Measurements from ENCODE around the gene FHOD3. TPM values are rescaled to one million over a fixed set of nuclear protein-coding genes. Genes with fewer than 3 reads are reported as not detected.
A peak's percentile ranks its signal among the peaks of the same experiment; 100 is the strongest.

FHOD3 gene
- total RNA-seq, 4 donors from 2014 or later = 3.5 to 40.0 (median 14.5) TPM

DNA sequence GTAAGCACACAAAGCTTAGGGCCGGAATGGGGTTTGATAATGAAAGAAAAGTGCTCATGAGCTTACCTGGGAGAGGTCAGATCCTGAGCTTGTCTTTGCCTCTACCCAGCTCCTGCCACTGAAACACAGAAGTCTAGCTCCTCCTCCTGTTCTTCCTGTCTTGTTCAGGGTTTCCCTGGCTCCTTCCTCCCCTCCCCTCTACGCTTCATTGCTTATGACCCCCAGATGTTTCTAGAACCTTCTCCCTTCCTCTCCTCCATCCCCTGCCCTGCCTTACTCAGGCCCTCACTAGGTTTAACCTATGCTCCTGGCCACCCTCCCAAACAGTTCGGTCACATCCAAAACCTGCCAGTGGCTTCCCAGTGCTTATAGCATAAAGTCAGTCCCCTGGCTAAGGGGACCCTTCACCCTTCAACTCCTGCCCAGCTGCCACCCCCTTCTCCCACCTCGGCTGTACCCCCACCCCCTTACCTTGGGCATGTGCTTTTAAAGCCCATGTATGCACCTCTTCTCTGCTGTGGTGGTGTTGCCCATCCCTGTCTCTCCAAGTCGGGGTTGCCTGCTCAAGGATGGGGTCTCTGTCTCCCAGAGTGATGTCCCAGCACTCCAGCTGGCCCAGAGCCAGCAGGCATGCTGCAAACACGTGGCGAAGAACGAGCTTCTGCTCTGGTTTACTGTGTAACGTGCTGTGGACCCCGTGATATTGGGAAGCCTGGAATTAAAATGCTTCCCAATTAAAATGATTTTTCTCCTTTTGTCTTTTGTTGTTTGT lies 297.7 kb downstream of the FHOD3 start:
- no peaks in the 10 kb centered on the region for H3K36me3 ChIP-seq

GRCh38 chr18:36595818-36596215 lies 298.3 kb downstream of the FHOD3 start:
- H3K27me3 ChIP-seq = no peaks in the 10 kb centered on the region
- no peak overlapping the region for H3K4me3 ChIP-seq
- no peaks in the 10 kb centered on the region for H3K9me3 ChIP-seq
- H3K27ac ChIP-seq = peak overlapping the region in 1 of 4 donors; percentile 9
- TF ChIP-seq, protein P1, sequence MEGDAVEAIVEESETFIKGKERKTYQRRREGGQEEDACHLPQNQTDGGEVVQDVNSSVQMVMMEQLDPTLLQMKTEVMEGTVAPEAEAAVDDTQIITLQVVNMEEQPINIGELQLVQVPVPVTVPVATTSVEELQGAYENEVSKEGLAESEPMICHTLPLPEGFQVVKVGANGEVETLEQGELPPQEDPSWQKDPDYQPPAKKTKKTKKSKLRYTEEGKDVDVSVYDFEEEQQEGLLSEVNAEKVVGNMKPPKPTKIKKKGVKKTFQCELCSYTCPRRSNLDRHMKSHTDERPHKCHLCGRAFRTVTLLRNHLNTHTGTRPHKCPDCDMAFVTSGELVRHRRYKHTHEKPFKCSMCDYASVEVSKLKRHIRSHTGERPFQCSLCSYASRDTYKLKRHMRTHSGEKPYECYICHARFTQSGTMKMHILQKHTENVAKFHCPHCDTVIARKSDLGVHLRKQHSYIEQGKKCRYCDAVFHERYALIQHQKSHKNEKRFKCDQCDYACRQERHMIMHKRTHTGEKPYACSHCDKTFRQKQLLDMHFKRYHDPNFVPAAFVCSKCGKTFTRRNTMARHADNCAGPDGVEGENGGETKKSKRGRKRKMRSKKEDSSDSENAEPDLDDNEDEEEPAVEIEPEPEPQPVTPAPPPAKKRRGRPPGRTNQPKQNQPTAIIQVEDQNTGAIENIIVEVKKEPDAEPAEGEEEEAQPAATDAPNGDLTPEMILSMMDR (IDR thresholded peaks at IDR 0.05) = no peak
- TF ChIP-seq POLR2A (IDR thresholded peaks at IDR 0.05) (no peak), POLR2AphosphoS5 (IDR thresholded peaks at IDR 0.05) (no peak), EP300 (IDR thresholded peaks at IDR 0.05; ENCODE audit: low read depth) (no peak)
- H3K36me3 ChIP-seq = no peaks in the 10 kb centered on the region
- H3K4me1 ChIP-seq = peaks cover 0 to 35% (median 20%) of the 10 kb centered on the region in 4 donors
- WGBS, 2 donors (ENCODE audit: low coverage in 1 of 2) = 45 to 49% methylated on average over 6 of the region's 6 CpGs
- DNase-seq = no peak
- intact Hi-C loops (cut with DNase I; ENCODE audit: low total_unique reads) = no loop called here
- in situ Hi-C loops (cut with MboI; ENCODE audit: low pct_ligation_motif_present in 1 of 4, low pct_unique_long_range_greater_than_20kb in 1 of 4, low sequenced_read_pairs in 3 of 4) = no loop called here

More for the DNA sequence above, 297.7 kb downstream of the FHOD3 start:
- 23 to 43% methylated on average over 9 to 10 of the region's 10 CpGs for WGBS, 2 donors (ENCODE audit: low coverage in 1 of 2)
- no peak overlapping the region for H3K4me3 ChIP-seq
- intact Hi-C loops (cut with DNase I; ENCODE audit: low total_unique reads) = no loop called here
- no peak for TF ChIP-seq POLR2AphosphoS5 (IDR thresholded peaks at IDR 0.05)
- H3K4me1 ChIP-seq = peaks cover 0 to 35% (median 20%) of the 10 kb centered on the region in 4 donors
- H3K27me3 ChIP-seq = no peaks in the 10 kb centered on the region
- H3K9me3 ChIP-seq = no peaks in the 10 kb centered on the region
- in situ Hi-C loops (cut with MboI; ENCODE audit: low pct_ligation_motif_present in 1 of 4, low pct_unique_long_range_greater_than_20kb in 1 of 4, low sequenced_read_pairs in 3 of 4) = no loop called here
- H3K27ac ChIP-seq = no peak overlapping the region
- peak; percentile 44 for DNase-seq

GRCh38 chr18:36597636-36598035 lies 300.1 kb downstream of the FHOD3 start:
- 51 to 60% methylated on average over 3 to 4 of the region's 4 CpGs for WGBS, 2 donors (ENCODE audit: low coverage in 1 of 2)
- Histone ChIP-seq H3K4me3 (no peak overlapping the region), H3K4me1 (peaks cover 0 to 35% (median 20%) of the 10 kb centered on the region in 4 donors), H3K9me3 (no peaks in the 10 kb centered on the region), H3K36me3 (no peaks in the 10 kb centered on the region), H3K27me3 (no peaks in the 10 kb centered on the region), H3K27ac (peak overlapping the region in 1 of 4 donors; percentile 28)
- no peak for TF ChIP-seq EP300 (IDR thresholded peaks at IDR 0.05; ENCODE audit: low read depth)
- TF ChIP-seq, protein P1 (IDR thresholded peaks at IDR 0.05) = no peak
- DNase-seq = no peak
- intact Hi-C loops (cut with DNase I; ENCODE audit: low total_unique reads) (no loop called here), in situ Hi-C loops (cut with MboI; ENCODE audit: low pct_ligation_motif_present in 1 of 4, low pct_unique_long_range_greater_than_20kb in 1 of 4, low sequenced_read_pairs in 3 of 4) (no loop called here)

DNA sequence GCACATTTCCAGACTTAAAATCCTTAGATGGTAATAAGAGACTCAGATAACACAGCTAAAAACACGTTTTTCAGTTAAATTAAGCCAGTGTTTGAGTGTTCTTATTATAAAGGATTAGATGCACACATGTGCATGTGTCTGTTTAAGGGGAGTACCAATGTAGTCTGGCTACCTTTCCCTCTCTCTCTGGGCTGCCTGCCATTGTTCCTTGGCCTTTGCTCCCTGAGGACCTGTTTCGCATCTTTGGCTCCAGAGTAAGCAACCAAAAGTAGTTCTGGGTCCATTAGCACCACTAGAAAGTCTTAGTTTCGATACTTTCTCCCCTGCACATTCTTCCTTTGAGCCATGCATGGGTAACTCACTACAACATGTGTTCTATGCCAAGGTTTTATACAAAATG lies 303.0 kb downstream of the FHOD3 start:
- DNase-seq = no peak
- intact Hi-C loops (cut with DNase I; ENCODE audit: low total_unique reads) (no loop called here), in situ Hi-C loops (cut with MboI; ENCODE audit: low pct_ligation_motif_present in 1 of 4, low pct_unique_long_range_greater_than_20kb in 1 of 4, low sequenced_read_pairs in 3 of 4) (no loop called here)
- TF ChIP-seq POLR2AphosphoS5 (IDR thresholded peaks at IDR 0.05) (no peak), EP300 (IDR thresholded peaks at IDR 0.05; ENCODE audit: low read depth) (no peak), POLR2A (IDR thresholded peaks at IDR 0.05) (no peak)
- TF ChIP-seq, protein P1 (IDR thresholded peaks at IDR 0.05) = no peak
- no peaks in the 10 kb centered on the region for H3K27me3 ChIP-seq
- no peak overlapping the region for H3K4me3 ChIP-seq
- WGBS, 2 donors (ENCODE audit: low coverage in 1 of 2) = 67 to 83% methylated on average over 1 to 3 of the region's 3 CpGs
- no peaks in the 10 kb centered on the region for H3K36me3 ChIP-seq
- H3K4me1 ChIP-seq = peaks cover 0 to 30% (median 17%) of the 10 kb centered on the region in 4 donors
- H3K27ac ChIP-seq = no peak overlapping the region
- no peaks in the 10 kb centered on the region for H3K9me3 ChIP-seq
